GM12891 (cell line): ENCODE data around the gene YPEL5.

ENCODE experiments used
- POLR2A ChIP-seq: IDR thresholded peaks from 2 replicates; pipeline ENCODE4 v1.6.1; 2011; ENCODE audit warnings: low read depth, low read length, control low read depth
- POLR2AphosphoS5 ChIP-seq: IDR thresholded peaks from 2 replicates; pipeline ENCODE4 v1.6.1; 2011; ENCODE audit warnings: low read depth, low read length, control low read depth

GRCh38 chr2:30177440-30177839 lies 30.6 kb downstream of the YPEL5 start:
- TF ChIP-seq POLR2AphosphoS5: no peak
- no peak for TF ChIP-seq POLR2A
